ENCODE measurements around the gene CTSH.

The CTSH gene, protein sequence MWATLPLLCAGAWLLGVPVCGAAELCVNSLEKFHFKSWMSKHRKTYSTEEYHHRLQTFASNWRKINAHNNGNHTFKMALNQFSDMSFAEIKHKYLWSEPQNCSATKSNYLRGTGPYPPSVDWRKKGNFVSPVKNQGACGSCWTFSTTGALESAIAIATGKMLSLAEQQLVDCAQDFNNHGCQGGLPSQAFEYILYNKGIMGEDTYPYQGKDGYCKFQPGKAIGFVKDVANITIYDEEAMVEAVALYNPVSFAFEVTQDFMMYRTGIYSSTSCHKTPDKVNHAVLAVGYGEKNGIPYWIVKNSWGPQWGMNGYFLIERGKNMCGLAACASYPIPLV

GRCh38 chr15:78944669-78945407, at the start of gene CTSH:
TSS of gene CTSH (minus strand) at chr15:78945046. CDS start at chr15:78944981, 65 bp downstream.
- peak; percentile 23 for DNase-seq

DNA sequence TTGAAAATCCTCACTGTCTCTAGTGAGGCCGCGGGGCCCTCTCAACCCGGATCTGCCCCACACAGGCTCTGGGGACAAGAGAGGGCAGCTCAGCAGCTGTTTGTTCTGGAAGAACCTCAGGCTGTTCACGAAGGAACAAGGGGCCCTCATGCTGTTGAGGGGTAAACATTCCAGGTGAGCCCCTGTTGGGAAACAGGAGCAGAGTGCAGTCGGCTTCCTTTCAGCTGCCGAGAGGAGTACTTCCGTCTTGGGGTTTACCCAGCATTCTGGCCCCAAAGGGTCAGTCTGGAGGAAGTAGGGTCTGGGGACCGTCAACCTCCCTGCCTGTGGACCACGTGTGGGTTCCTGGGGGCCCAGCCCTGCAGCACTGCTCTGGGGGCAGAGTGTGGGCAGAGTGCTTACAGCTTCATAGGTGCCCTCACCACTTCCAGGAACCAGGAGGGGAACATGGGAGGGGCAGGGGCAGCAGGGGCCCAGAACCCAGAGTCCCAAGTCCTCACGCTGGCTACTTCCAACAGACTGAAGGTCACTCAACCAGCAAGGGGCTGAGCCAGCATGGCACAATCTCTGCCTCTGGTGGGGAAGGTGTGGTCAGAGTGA, 49.2 kb upstream of the CTSH start:
- DNase-seq, result no peak

GRCh38 chr15:78993257-78993930, 48.5 kb upstream of the CTSH start:
- no peak for DNase-seq

DNA sequence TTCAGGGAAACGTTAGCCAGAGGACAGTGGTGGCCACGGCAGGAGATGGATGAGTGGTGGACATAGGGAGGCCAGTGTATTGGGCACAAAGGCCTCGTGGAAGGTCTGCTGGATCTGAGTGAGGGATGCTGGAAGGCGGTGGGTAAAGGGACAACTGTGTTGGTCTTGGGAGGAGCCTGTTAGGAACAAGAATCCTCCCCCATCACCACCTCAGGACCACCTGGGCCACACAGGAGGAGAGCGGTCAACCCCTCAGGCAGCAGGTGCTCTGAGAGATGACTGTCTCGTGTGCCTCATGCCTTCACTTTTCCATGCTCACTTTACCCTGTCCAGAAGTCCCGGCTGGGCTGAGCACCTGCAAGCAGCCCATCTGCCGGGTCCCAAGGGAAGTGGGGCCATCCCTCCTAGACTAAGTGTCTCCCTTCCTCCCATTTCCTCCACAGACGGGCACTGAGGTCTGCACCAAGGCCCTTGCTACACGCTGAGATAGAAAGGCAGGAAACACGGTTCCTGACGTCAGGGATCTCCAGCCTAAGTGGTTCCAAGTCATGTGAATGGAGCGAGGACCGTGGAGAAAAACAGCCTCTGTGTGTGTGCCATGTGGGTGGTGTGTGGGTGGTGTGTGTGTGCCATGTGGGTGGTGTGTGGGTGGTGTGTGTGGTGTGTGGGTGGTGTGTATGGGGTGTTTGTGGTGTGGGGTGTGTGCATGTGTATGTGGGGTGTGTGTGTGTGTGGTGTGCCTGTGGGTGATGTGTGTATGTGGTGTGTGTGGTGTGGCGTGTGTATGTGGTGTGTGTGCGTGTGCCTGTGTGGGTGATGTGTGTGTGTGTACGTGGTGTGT, 47.8 kb upstream of the CTSH start:
- DNase-seq, result no peak

DNA sequence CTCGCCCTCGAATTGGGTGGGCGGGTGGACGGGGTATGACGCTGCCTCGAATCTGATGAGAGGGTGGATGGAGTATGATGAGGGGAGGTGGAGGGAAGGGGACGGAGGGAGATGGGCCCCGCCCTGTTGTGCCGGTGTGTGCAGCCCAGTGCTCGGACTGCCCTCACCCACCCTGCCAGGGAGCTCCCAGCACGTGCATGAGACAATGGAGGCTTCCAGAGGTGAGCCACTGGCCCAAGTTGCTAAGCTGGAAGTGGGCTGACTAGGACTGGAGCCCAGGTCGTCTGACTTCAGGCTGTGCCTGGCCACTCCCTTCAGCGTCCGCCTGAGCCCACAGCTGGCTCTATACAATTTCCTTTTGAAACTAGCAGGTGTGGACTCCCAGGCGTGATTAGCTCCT, 47.0 kb upstream of the CTSH start:
- no peak for DNase-seq

DNA sequence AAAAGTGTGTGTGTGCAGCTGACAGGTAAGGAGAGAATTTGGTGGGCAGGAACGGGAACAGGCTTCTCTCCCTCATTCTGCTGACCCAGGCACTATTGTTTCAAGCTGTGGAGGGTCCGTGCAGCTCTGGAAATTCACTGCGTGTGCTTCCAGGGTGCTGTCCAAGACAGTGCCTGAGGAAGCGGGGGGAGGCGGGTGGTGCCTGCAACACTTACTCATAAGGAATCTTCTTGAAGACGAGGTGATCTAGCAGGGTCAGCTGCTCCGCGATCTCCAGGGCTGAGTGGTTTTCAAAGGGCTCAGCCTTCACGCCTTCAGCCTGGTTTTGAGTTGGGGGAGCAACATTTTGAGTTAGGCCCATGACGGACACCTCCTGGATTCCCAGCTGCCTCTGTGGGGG, 46.6 kb upstream of the CTSH start:
- DNase-seq, result no peak

- DNase-seq, result no peak
Observed at GRCh38 chr15:78990278-78990677, 45.4 kb upstream of the CTSH start.

DNA sequence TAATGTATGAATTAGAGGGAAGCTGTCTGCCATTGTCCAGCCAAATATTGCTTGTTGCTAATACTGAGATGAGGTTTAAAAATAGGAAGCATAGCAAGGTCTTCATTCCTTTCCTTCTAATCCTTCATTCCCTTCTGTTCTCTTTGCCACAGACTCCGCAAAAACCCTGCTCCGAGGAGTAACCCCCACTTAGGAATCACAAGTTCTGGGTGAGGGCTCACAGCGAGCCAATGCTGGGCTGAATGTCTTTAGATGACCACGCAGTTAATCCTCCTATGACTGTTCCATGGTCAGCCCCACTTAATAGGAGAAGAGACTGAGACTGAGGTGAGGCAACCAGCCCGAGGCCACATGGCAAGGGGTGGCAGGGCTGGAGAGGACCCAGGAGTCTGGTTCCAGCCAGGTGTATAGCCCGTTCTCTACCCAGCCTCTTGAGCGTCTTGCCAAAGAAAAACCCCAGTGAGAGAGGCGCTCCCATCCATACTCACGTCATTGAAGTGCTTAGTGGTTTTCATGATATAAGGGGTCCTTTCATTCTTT, 44.9 kb upstream of the CTSH start:
- no peak for DNase-seq

DNA sequence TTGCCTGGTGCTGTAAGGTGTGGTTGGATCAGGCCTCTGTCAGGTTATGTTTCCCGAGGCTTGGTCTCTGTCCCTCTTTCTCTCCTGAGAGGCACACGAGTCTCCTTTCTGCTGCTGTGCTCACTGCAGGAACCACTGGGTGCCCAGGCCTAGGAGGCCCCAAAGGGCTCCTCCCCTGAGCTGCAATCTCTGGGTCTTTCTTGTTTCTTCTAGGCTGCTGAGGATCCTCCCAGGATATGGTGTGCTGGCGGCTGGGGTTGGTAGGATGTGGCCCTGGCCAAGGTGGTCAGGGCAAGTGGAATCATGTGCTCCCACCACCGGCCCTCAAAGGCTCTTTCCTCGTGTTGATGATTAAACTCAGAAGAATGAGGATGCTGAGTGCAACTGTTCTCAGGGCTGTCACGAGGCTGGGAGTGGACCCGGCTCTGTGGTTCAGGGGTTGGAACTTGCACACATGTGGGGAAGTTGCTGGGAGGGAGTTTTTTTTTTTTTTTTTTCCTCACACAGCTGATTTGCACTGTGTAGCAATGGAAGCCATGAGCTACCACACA, 43.6 kb upstream of the CTSH start:
- DNase-seq, result no peak

DNA sequence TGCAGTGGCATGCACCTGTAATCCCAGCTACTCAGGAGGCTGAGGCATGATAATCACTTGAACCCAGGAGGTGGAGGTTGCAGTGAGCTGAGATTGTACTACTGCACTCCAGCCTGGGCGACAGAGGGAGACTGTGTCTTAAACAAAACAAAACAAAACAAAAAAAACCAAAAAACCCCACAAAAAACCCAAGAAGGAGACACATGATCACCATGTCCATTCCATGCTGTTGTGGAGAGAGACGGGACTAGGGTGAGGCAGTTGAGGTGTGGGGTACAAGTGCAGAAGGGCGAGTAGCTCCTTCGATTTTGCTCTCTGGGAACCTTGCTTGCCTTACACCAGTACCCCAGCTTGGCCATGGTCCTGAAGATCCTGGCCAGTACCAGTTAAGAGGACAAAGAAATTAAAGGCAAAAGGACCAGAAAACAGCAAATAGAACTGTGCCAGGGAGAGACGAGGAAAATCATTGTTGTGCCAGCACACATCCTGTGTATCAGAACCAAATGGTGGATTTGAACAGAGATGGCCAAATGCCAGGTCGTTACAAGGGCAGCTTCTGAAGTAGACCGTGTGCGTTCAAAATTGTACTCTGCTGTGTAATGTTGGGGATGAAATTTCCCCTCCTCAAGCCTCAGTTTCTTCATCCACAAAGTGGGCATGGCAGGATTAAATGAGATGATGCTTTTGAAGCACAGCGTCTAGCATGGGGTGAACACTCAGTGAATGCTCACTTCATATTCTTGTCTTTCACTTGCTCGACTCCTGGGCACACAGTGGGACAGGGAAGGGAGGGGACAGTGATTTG, 42.9 kb upstream of the CTSH start:
- DNase-seq, result no peak

DNA sequence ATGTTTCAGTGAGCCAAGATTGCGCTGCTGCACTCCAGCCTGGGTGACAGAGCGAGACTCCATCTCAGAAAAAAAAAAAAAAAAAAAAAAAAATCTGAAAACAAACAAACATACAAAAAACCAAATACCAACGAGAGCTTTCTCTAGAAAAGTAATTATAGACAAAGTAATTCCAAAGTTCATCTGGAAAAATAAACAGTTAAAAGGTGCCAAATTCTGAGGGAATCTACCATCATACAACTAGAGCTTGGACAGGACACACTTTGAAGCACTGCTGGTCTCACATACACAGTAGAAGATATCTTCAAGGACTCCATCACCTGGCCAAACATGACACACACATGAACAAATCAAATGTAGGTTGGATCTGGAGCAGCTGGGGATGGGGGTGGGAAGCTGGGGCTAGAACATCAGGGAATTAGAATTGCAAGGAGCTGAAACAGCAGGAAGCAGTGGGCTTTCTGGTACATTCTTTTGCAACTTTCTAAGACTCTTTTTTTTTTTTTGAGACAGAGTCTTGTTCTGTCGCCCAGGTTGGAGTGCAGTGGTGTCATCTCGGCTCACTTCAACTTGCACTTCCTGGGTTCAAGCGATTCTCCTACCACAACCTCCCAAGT, 41.1 kb upstream of the CTSH start:
- no peak for DNase-seq

- DNase-seq, result no peak
Observed at GRCh38 chr15:78984041-78984440, 39.2 kb upstream of the CTSH start.

- no peak for DNase-seq
Observed at GRCh38 chr15:78983146-78983918, 38.5 kb upstream of the CTSH start.

DNA sequence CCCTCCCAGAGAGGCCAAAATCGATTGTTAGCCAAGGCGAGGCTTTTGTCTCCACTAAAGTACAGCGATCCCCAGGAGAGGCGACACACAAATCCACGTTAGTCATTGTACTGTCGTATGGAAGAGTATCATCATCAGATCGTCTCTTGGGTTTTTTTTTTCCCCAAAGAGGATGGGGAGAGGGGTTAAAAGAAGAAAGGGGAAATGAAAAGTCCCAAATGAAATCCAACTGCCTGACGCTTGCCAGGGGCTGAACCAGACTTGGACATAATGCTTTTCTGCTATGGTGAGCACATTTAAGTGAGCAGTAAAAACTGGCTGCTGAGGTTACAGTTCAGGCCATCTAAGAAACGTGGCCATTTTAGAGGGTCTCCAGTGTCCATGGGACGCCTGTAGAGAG, 37.9 kb upstream of the CTSH start:
- no peak for DNase-seq

DNA sequence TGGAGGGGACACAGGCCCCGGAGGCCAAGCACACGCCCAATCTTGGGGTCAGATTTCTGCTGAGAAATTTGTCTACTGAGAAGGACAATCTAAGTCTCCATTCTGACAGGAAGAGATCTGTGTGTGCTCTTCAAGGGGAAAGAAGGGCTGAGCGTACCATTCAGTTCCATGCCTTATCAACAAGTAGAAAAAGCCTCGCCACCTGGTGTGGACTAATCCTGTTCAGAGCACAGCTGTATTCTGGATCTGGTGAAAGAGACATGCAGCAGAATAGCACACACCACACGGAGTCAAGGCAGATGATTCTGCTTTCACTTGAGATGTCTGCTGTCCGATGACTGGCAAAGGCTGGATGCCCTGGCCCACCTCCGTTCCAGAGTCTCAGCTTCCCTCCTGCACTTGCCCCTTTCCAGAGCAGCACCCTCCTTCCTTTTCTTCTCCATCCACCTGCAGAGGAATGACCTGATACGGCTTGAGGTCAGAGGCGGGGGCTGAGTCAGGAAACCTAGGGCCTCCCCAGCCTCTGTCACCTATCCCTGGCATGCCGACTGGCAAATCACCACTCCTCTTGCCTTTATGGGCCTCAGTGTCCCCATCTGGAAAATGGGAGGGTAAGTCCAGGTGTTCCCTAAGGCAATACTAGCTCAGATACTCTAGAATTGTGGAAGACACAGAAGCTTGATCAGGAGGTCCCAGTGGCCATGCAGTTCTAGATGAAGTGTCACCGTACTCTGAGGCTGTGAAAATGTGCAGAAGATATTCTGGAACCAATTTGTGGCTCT, 36.9 kb upstream of the CTSH start:
- no peak for DNase-seq

DNA sequence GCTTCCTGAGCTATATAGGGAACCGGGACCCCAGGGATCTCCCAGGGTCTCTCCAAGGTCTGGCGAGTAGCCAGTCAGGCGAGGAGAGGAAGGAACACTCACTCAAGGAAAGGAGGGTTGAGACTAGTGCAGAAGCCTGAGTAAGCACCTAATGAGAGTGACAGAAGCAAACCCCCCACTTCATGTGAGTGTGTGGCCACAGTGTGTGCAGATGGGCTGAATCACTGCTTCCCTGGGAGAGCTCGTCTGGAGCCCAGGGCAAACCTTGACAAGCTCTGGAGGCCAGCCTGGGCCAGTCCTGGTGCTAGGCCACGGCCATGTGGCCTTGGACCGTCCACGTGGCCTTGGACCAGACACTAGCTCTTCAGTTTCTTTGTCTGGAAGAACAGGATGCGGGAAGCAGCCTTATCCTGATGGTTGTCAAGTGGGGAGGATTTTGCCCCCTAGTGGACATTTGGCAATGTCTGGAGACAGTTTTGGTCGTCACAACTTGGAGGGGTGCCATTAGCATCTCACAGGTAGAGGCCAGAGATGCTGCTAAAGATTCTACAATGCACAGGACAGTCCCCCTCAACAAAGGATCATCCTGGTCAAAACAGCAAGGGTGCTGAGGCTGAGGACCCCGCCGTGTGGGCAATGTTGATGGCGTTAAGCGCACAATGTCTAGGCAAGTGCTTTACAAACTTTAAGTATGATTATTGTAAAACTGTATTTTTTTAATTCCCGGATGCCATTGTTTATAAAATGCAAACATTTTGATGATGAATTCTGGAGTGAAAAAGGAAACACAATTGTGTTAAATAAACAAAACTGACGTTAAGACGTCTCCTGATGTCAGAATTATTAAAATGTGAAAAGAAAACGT, 34.8 kb upstream of the CTSH start:
- no peak for DNase-seq

- DNase-seq, result no peak
Observed at GRCh38 chr15:78978601-78979179, 33.8 kb upstream of the CTSH start.
